NCI-H446 (cell line): ENCODE measurements around the gene SH3TC2.
"Not testable (repeated sequence)": the region's sequence is repeated elsewhere in the genome, so short reads cannot be mapped to it uniquely, and the experiment has no call there.

Experiments used
- DNase-seq, 2 experiments: peaks; one replicate each; lab custom pipeline; 2025; lab: John Stamatoyannopoulos, UW

Gene SH3TC2

GRCh38 chr5:149063017-149063687, at the start of gene SH3TC2:
TSS of gene SH3TC2 (minus strand) at chr5:149063062. CDS start at chr5:149063022, 40 bp downstream.
- DNase-seq: no peak

DNA sequence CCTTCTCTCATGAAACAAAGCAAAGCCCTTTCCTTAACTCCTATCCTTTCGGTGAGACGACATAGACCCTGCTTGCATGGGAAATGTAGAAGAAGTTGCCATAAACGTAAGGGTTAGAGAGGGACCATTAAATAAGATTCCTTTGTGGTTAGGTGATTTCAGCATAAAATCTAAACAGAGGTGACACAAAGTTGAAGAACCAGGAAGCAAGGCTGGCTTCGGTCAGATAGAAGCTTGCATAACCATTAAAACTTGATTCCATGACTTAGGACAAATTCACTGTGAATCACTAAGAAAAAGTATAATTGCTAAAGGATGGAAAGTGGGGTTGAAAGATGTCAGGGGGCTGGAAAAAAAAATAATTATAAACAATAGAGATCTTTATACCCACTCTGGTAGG, 47.5 kb upstream of the SH3TC2 start:
- DNase-seq: no peak

- no peak for DNase-seq
These were observed 45.9 kb upstream of the SH3TC2 start for GRCh38 chr5:149108651-149109280.

DNA sequence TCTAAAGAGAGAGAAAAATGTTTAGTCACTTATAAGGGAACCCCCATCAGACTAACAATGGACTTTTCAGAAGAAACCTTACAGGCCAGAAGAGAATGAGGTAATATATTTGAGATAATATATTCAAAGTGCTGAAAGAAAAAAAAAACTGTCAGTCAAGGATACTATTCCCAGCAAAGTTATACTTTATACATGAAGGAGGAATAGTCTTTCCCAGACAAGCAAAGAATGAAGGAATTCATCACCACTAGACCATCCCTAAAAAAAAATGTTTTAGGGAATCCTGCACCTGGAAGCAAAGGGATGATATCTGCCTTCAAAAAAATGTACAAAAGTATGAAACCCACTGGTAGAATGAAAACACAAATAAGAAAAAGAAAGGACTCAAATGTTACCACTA, 37.5 kb upstream of the SH3TC2 start:
- no peak for DNase-seq

DNA sequence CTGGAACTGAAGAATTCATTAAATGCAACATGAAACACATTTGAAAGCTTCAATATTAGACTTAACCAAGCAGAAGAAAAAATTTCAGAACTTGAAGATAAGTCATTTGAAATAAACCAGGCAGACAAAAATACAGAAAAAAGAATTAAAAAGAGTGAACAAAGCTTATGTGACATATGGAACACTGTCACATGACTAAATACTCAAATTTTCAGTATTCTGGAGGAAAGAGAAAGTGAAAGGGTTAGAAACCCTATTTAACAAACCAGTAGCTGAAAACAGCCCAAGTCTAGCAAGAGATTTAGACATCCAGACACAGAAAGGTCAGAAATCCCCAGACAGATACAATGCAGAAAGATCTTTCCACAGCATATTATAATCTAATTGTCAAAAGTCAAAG, 37.1 kb upstream of the SH3TC2 start:
- no peak for DNase-seq

DNA sequence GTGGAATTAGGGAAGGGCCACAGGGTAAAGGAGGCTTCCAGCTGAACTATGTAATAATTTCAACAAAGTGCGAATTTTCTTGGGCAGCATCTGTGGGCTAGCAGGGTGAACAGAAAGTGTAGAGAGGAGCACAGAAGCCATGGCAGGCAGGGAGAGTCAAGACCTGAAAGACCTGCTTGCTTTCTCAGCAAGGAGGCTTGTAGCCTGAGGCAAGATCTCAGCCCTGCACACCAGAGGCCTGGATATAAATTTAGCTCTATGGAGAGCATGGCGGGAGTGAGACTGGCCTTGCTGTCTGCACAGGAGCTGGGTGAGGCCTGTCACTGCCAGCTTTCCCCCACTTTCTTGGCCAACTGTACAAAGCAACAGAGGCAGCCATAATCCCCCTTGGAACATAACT, 32.1 kb upstream of the SH3TC2 start:
- DNase-seq: no peak

- no peak for DNase-seq
These were observed 30.8 kb upstream of the SH3TC2 start for GRCh38 chr5:149093625-149094024.

- DNase-seq: no peak
These were observed 26.9 kb upstream of the SH3TC2 start for GRCh38 chr5:149089796-149090195.

DNA sequence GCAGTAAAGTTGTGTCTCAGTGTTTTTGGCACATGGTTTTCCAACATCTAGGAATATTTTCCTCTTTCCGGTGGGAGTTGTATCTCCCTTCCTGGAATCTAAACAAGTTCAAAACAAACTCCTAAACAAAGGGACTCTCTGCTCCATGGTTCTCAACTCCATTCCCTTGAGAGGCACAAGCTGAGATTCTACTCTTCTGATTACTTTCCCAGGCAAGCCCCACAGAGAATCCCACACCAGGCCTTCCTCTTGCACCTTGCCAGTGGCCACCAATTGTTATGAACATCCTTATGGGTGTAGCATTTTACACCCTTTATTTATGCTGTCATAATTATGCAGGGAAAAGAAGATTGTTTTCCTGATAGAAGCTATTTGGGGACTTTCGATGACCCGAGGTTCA, 25.8 kb upstream of the SH3TC2 start:
- no peak for DNase-seq

DNA sequence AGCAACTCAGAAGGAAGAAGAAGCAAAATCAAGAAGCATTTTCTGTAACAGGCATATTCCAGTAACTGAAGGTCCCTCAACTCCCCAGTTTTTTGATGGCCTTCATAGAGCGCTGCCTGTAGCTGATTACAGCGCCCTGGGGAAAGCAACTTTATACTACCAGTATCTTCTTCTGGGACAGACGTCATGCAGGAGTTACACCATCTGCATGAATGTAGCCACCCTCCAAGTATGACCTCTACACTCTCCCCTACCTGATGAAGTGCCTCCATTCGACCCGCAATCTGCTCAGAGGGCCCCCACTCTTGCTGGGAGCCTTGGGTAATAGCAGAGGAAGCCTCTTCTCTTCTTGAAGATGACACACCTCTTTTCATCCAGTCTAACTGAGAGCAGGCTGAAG, 21.0 kb upstream of the SH3TC2 start:
- no peak for DNase-seq

DNA sequence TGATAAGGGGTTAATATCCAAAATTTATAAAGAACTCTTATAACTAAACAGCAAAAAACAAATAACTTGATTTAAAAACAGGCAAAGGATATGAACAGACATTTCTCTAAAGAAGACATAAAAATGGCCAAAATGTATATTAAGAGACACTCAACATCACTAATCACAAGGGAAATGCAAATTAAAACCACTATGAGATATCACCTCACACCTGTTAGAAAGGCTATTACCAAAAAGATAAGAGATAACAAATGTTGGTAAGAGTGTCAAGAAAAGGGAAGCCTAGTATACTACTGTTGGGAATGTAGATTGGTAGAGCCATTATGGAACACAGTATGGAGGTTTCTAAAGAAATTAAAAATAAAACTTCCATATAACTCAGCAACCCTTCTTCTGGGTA, 19.4 kb upstream of the SH3TC2 start:
- DNase-seq: no peak

- no peak for DNase-seq
These were observed 17.4 kb upstream of the SH3TC2 start for GRCh38 chr5:149080294-149080693.

DNA sequence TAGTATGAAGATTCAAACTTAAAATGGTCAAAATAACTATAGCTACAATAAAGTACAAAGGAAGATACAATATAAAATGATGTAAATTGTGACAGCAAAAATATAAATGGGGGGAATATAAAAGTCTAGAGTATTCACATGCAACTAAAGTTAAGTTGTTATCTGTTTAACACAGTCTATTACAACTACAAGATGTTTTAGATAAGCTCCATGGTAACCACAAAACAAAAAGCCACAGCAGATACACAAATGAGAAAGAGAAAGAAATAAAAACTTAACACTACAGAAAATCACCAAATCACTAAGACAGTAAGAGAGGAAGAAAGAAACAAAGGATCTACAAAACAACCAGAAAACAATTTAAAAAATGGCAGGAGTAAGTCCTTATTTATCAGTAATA, 17.0 kb upstream of the SH3TC2 start:
- no peak for DNase-seq

GRCh38 chr5:149074071-149074470, 11.2 kb upstream of the SH3TC2 start:
- not testable (repeated sequence) for DNase-seq

- no peak for DNase-seq
These were observed 10.4 kb upstream of the SH3TC2 start for GRCh38 chr5:149073213-149073612.

- no peak for DNase-seq
These were observed 9.9 kb upstream of the SH3TC2 start for GRCh38 chr5:149072791-149073190.

- DNase-seq: no peak
These were observed 9.5 kb upstream of the SH3TC2 start for GRCh38 chr5:149072376-149072775.

DNA sequence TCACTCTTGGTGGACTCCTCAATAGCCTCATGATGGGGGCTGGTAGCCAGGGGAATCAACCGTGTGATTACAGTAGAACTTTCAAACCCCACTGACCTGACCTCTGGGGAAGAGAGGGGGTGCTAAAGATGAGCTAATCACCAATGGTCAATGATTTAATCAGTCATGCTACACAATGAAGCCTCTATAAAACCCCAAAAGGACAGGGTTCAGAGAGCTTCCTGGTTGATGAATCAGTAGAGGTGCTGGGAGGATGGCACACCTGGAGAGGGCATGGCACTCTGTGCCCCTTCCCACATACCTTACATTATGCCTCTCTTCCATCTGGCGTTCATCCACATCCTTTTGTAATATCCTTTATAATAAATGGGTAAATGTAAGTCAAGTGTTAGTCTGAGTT, 8.9 kb upstream of the SH3TC2 start:
- DNase-seq: no peak

DNA sequence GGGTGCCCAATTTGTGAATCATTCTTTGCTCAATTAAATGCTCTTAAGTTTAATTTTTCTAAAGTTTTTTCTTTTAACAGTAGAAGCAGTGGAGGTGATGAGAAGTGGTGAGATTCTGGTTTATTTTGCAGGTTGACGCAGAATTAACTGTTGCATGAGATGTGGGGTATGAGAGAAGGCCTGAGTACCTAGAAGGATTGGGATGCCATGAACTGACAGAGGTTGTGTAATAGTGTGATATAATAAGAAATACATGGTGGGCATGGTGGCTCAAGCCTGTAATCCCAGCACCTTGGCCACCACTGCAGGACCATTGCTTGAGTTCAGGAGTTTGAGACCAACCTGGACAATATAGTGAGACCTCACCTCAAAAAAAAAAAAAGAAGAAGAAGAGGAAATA, 8.4 kb upstream of the SH3TC2 start:
- no peak for DNase-seq

DNA sequence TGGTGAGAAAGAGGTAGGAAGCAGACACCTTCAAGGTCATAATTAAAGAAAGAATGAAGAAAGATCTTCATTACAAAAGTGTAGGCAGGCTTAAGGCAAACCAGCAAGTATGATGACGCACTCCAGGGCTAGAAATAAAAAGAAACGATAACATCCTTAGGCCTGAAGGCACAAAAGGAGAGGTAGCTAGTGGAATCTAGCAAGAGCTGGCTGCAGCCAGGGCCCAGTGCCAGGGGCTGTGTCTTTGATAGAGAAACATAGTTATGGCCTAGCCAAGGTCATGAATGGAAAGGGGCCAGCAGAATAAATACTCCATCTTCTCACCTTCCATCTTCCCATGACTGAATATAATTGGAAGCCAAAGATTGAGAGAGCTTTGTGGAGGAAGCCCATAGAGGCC, 6.8 kb upstream of the SH3TC2 start:
- DNase-seq: no peak

- DNase-seq: no peak
These were observed 1.1 kb upstream of the SH3TC2 start for GRCh38 chr5:149063896-149064478.

DNA sequence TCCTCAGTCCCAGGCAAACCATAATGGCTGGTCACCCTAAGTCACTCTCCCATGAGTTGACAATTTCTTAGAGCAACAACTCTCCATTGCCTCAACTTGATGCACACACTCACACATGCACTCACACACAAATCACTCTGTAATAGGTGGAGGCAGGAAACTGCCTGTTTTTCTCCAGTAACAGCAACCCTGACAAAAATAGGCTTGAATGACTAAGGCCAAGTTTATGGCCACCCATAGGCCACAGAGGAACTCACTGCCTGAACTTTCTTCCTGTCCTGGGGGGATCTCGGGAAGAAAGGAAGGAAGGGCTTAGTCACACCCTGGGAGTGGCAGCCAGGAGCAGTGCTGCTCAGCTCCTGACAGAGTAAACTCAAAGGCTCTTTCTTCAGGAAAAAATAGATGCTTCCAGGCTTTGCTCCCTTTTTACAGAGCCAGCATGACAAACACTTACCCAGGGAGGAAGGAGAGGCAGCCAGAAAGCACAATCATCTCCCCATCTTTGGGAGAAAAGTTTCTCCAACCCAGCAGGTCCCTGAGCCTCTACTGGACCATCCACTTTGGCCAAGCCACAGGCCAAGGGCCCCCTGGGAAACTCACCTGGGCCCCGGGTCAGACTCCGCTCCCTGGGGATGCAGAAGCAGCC, 368 bp downstream of the SH3TC2 start:
- DNase-seq: no peak

GRCh38 chr5:149061341-149061740, 1.5 kb downstream of the SH3TC2 start:
- DNase-seq: no peak
